Upper lobe of left lung (tissue), 6 donors: ENCODE measurements around the gene CYP4F12. TPM values are rescaled to one million over a fixed set of nuclear protein-coding genes. Genes with fewer than 3 reads are reported as not detected.

ENCODE experiments used
- ATAC-seq, 2 donors: fragments of 200-7000 bp; cut with Tn5 transposase; one replicate each; pipeline ENCODE4 v1.9.1; 2022; ENCODE audit warnings: mild to moderate bottlenecking in 2 of 2, moderate library complexity in 2 of 2; ENCODE audit not compliant: low FRiP score in 2 of 2
- DNase-seq, 2 donors: peaks; one replicate each; pipeline ENCODE4 v3.0.0-alpha.2; 2019 to 2020
- H3K27ac ChIP-seq, 4 donors: fragments of 200-600 bp; sonication (generic); one replicate each; pipeline ENCODE4 v1.5.1; 2016 to 2019
- H3K27me3 ChIP-seq, 4 donors: fragments of 200-600 bp; sonication (generic); one replicate each; pipeline ENCODE4 v1.5.1; 2017 to 2019
- H3K36me3 ChIP-seq, 4 donors: fragments of 200-600 bp; sonication (generic); one replicate each; pipeline ENCODE4 v1.5.1; 2016 to 2019
- H3K4me1 ChIP-seq, 4 donors: fragments of 200-600 bp; sonication (generic); one replicate each; pipeline ENCODE4 v1.5.1; 2018 to 2019
- H3K4me3 ChIP-seq, 4 donors: fragments of 200-600 bp; sonication (generic); one replicate each; pipeline ENCODE4 v1.5.1; 2017 to 2019; ENCODE audit warnings: mild to moderate bottlenecking in 2 of 4, moderate library complexity in 1 of 4
- H3K9me3 ChIP-seq, 4 donors: fragments of 200-600 bp; sonication (generic); one replicate each; pipeline ENCODE4 v1.5.1; 2018 to 2019
- EP300 ChIP-seq, 4 donors: sonication (generic); formaldehyde crosslinking; IDR thresholded peaks; one replicate each; pipeline ENCODE4 v1.5.1; 2017; ENCODE audit warnings: antibody characterized with exemption in 4 of 4, control low read depth in 2 of 4
- POLR2A ChIP-seq, 4 donors: fragments of 450-650 bp; IDR thresholded peaks; one replicate each; pipeline ENCODE4 v1.5.1; 2016 to 2017; ENCODE audit warnings: antibody characterized with exemption in 4 of 4, mild to moderate bottlenecking in 2 of 4
- POLR2AphosphoS5 ChIP-seq, 2 donors: sonication (generic); formaldehyde crosslinking; IDR thresholded peaks; one replicate each; pipeline ENCODE4 v1.5.1; 2017; ENCODE audit warnings: antibody characterized with exemption in 2 of 2
- WGBS, 2 donors: methylation state at CpG; one replicate each; pipeline ENCODE4 v1.1.5; 2017 to 2018; 5-methylcytosine and 5-hydroxymethylcytosine counted together
- total RNA-seq, 6 donors: library from RNA; depleted of rRNA in 4 of 6; stranded (reverse); fragments of >200 nt in 4 of 6; gene quantifications; one replicate each; pipeline versions ENCODE4 v1.1.0 to v1.2.1, GENCODE V29; 2016 to 2021
- TF ChIP-seq, protein P1 (sequence below), 6 experiments: fragments of 450-650 bp in 4 of 6; fragments of 200-600 bp in 2 of 6; sonication (generic) in 2 of 6; IDR thresholded peaks; one replicate each; pipeline ENCODE4 v1.5.1; 2016 to 2019; ENCODE audit warnings: antibody characterized with exemption in 6 of 6
- donor health status: DM: no; HTN: no; CAD: no; lungs with moderate emphysema.
- donor health status: DM: no; HTN: yes; CAD: no; lungs with severe emphysema.

Gene CYP4F12
- total RNA-seq, 6 donors from 2014 or later: 0.30 to 16.8 (median 2.0) TPM

DNA sequence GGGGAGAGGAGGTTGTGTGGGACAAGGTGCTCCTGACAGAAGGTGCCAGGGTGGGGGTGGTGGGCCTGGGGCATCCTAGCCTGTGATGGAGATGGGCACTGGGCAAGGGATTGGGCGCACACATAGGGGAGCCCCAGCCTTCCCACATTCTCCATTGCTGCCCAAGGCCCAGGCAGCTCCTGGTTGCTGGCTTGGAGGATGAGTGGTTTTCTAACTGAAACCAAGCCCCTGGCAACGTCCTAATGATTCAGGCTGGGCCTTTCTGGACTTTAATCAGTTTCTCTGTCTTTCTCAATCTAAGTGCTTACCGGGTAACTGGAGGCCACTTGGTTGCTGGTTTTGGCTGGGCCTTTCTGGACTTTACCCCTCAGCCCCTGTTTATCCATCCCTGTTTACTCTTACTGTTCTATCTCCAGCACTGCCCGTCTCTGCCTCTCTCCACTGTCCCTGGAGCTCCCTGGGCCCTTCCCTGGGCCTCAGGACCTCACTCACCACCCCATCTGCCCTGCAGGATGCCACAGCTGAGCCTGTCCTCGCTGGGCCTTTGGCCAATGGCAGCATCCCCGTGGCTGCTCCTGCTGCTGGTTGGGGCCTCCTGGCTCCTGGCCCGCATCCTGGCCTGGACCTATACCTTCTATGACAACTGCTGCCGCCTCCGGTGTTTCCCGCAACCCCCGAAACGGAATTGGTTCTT is 31.8 kb upstream of the CYP4F12 start:
- H3K27me3 ChIP-seq: no peaks in the 10 kb centered on the region
- no peaks in the 10 kb centered on the region for H3K4me1 ChIP-seq
- no peak overlapping the region for H3K4me3 ChIP-seq
- no peak for ATAC-seq
- WGBS, 2 donors: 64 to 68% methylated on average over 11 to 12 of the region's 12 CpGs
- DNase-seq: no peak
- H3K9me3 ChIP-seq: no peaks in the 10 kb centered on the region
- peak overlapping the region in 3 of 4 donors; percentile 67 to 78 (median 74) for H3K27ac ChIP-seq
- TF ChIP-seq POLR2AphosphoS5 (IDR thresholded peaks at IDR 0.05) (no peak), EP300 (IDR thresholded peaks at IDR 0.05) (no peak), POLR2A (IDR thresholded peaks at IDR 0.05) (no peak)
- TF ChIP-seq, protein P1, sequence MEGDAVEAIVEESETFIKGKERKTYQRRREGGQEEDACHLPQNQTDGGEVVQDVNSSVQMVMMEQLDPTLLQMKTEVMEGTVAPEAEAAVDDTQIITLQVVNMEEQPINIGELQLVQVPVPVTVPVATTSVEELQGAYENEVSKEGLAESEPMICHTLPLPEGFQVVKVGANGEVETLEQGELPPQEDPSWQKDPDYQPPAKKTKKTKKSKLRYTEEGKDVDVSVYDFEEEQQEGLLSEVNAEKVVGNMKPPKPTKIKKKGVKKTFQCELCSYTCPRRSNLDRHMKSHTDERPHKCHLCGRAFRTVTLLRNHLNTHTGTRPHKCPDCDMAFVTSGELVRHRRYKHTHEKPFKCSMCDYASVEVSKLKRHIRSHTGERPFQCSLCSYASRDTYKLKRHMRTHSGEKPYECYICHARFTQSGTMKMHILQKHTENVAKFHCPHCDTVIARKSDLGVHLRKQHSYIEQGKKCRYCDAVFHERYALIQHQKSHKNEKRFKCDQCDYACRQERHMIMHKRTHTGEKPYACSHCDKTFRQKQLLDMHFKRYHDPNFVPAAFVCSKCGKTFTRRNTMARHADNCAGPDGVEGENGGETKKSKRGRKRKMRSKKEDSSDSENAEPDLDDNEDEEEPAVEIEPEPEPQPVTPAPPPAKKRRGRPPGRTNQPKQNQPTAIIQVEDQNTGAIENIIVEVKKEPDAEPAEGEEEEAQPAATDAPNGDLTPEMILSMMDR (IDR thresholded peaks at IDR 0.05): no peak
- no peaks in the 10 kb centered on the region for H3K36me3 ChIP-seq

DNA sequence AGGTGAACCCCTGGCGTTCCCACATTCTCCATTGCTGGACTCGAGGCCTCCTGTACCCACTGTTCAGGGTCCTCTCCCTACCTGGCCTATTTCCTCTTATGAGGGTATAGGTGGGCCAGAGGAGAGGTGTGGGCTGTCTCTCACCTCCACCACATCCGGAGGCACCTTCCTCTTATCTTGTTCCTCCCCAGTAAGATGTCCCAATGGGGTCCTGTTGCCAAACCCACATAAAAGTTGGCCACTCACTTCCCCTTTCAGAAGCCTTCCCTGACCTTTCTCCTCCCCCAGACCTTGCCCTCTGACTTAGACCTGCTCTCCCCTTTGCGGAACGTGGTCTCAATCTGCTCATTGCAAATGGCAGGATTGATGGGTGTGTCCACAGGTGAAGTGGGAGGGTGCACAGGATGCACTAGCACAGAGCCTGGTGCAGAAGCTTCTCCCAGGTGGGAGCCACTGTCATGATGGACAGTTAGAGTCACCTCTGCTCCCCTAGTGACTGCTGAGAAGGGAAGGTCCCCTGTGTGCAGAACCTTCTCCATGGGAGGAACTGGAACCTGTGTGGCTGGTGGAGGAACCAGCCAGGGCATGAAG is 30.9 kb upstream of the CYP4F12 start:
- DNase-seq (peak in 1 of 2 donors; percentile 63), ATAC-seq (peak in 1 of 2 donors; percentile 56)
- peak overlapping the region in 2 of 4 donors; percentile 74 to 78 for H3K27ac ChIP-seq
- TF ChIP-seq POLR2AphosphoS5 (IDR thresholded peaks at IDR 0.05): peak in 1 of 2 donors; percentile 21
- no peak for TF ChIP-seq EP300 (IDR thresholded peaks at IDR 0.05)
- 52 to 54% methylated on average over 5 of the region's 5 CpGs for WGBS, 2 donors
- no peaks in the 10 kb centered on the region for H3K4me1 ChIP-seq
- H3K36me3 ChIP-seq: no peaks in the 10 kb centered on the region
- no peak overlapping the region for H3K4me3 ChIP-seq
- H3K27me3 ChIP-seq: no peaks in the 10 kb centered on the region
- H3K9me3 ChIP-seq: no peaks in the 10 kb centered on the region

DNA sequence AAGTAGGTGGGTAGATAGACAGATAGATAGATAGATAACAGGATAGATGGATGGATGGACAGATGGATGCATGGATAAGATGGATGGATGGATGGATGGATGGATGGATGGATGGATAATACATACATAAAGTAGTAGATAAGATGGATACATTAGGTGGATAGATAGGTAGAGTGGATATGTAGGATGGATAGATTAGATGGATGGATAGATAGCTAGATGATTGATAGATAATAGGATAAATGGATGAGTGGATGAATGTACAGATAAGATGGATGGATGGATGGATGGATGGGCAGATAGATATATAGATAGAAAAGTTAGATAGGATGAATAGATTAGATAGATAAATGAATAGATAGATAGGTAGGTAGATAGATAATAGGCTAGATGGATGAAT is 30.1 kb upstream of the CYP4F12 start:
- Histone ChIP-seq H3K27ac (peak overlapping the region in 1 of 4 donors; percentile 78), H3K27me3 (no peaks in the 10 kb centered on the region), H3K4me3 (no peak overlapping the region), H3K36me3 (no peaks in the 10 kb centered on the region), H3K9me3 (no peaks in the 10 kb centered on the region), H3K4me1 (no peaks in the 10 kb centered on the region)
- TF ChIP-seq POLR2AphosphoS5 (IDR thresholded peaks at IDR 0.05) (no peak), EP300 (IDR thresholded peaks at IDR 0.05) (no peak), POLR2A (IDR thresholded peaks at IDR 0.05) (no peak)
- TF ChIP-seq, protein P1 (IDR thresholded peaks at IDR 0.05): no peak
- DNase-seq (no peak), ATAC-seq (no peak)

DNA sequence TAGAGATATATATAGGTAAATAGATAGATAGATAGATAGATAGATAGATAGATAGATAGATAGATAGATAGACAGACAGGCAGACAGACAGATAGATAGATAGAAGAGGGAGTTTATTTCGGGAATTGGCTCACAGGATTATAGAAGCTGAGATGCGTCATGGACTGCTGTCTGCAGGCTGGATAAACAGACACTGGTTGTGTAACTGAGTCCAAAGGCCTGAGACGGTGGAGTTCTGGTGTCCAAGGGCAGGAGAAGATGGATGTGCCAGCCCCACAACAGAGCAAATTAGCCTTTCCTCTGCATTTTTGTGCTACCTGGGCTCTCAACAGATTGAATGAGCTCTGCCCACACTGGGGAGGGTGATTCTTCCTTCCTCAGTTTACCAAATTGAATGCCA is 29.5 kb upstream of the CYP4F12 start:
- no peaks in the 10 kb centered on the region for H3K9me3 ChIP-seq
- 72 to 85% methylated on average over 3 of the region's 3 CpGs for WGBS, 2 donors
- no peaks in the 10 kb centered on the region for H3K36me3 ChIP-seq
- H3K4me3 ChIP-seq: no peak overlapping the region
- ATAC-seq (no peak), DNase-seq (no peak)
- H3K27ac ChIP-seq: no peak overlapping the region
- no peaks in the 10 kb centered on the region for H3K27me3 ChIP-seq
- TF ChIP-seq, protein P1 (IDR thresholded peaks at IDR 0.05): no peak
- TF ChIP-seq EP300 (IDR thresholded peaks at IDR 0.05) (no peak), POLR2AphosphoS5 (IDR thresholded peaks at IDR 0.05) (no peak), POLR2A (IDR thresholded peaks at IDR 0.05) (no peak)
- no peaks in the 10 kb centered on the region for H3K4me1 ChIP-seq

DNA sequence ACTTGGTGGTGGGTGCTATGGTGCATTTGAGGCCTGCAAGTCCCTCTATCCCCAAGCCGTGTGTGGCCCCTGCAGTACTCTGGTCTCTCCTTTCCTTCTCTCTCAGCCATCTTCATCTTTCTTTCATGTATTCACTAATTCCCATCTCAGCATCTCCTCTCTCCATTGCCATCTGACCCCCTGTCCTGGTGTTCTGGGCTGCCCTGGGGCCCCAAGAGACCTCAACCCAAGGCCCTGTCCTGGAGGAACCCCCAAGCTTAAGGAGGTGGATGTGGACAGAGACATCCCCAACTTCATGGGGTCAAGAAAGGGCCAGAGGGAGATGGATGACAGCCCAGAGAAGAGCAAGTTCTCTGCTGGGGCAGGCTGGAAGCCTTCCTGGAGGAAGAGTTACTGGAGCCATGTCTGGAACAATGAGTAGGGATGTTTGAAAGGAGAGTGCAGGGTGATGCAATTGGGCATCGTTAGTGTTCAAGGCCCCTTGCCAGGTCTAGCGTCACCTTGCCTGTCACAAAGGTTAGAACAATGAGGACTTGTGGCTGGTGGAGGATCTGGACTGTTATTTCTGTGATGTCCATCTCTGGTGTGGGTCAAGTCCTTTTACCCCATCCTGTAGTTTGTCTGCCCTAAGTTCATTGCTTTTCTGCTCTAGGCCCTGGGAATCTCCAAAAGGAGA is 28.7 kb upstream of the CYP4F12 start:
- no peak for ATAC-seq

More for the DNA sequence above, 28.7 kb upstream of the CYP4F12 start:
- no peak for DNase-seq
- Histone ChIP-seq H3K4me3 (no peak overlapping the region), H3K4me1 (no peaks in the 10 kb centered on the region), H3K27me3 (no peaks in the 10 kb centered on the region), H3K36me3 (no peaks in the 10 kb centered on the region), H3K9me3 (no peaks in the 10 kb centered on the region), H3K27ac (no peak overlapping the region)
- no peak for TF ChIP-seq POLR2A (IDR thresholded peaks at IDR 0.05)
- no peak for TF ChIP-seq POLR2AphosphoS5 (IDR thresholded peaks at IDR 0.05)
- no peak for TF ChIP-seq EP300 (IDR thresholded peaks at IDR 0.05)
- TF ChIP-seq, protein P1 (IDR thresholded peaks at IDR 0.05): no peak
- 62 to 85% methylated on average over 3 of the region's 3 CpGs for WGBS, 2 donors
